ENCODE measurements around the gene CTSE.

The CTSE gene

DNA sequence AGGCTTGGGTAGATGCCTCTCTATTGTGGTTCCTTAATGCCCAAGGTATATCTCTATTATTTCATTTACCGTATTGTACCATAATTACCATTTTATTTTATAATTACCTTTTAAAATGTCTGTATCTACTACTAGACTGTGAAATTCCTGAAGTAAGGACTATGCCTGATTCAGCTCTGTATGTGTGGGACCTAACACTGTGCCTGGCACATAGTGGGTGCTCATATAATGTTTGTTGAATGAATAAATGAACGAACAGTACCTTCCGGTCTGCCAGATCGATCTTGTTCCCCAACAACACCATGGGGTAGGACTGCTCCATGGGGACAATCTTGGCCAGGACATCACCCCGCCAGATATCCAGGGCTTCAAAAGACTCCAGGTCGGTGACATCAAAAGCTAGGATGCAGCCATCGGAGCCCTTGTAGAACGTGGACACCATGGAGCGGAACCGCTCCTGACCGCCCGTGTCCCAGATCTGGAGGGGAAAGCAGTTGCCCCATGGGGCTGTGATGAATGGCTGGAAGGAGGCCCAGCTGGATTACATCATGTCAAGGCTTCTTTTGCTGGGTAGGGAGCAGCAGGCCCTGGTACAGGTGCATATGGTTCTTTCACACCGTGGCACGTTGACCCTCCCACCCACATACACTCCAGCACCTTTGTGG, 31.3 kb downstream of the CTSE start:
- no peak for DNase-seq (ENCODE audit: low read depth, low spot score)

DNA sequence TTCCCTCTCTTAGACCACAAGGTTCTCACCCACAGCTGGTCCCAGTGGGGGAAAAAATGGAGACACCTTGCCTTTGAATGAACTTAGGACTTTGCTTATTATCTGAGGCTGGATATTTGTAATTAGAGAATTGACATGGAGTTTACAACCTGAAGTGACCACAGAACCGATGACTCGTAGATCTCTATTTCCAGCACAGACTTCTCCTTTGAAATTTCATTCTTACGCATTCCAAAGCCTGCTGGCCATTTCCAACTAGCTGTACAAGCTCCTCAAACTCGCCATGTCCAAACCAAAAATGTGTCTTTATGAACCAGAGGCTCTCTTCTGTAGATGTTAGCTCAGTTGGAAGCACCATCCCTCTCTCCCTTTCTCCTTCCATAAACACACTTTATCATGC, 32.5 kb downstream of the CTSE start:
- DNase-seq (ENCODE audit: low read depth, low spot score), result no peak

DNA sequence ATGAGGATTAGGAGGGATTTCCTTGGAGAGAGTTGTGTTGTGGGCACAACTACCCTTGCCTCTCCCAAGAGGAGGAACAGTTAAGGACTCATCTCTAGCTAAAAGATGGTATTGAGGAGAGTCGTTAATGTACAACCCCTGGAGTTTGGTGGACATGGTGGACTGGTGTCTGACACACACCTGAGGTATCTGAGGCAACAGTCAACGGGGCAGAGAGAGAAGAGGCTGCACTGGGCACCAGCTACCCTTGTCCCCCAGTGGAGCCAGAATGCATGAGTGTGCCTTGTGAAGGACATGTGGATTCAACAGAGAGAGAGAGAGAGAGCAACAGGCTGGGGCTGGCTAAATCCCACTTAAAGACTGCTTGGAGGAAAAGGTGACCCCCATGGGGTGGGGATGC, 33.5 kb downstream of the CTSE start:
- DNase-seq (ENCODE audit: low read depth, low spot score), result no peak

DNA sequence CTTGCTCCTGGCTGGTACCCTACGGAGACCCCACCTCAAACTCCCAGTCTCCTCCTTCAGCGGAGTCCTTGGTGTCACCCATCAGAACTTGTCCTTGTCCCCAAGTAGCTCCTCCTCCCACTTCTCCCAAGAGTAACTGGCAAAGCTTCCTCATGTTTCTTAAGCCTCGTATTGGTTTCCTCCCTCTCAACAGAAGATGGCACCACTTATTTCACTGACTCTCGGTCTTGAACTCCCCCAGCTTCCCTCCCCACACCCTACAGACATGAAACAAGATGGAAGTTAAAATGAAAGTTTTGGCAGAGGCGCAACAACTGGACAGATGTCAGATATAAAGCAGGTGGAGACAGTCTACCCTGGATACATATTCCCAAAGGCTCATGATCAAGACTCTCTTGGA, 33.9 kb downstream of the CTSE start:
- no peak for DNase-seq (ENCODE audit: low read depth, low spot score)

DNA sequence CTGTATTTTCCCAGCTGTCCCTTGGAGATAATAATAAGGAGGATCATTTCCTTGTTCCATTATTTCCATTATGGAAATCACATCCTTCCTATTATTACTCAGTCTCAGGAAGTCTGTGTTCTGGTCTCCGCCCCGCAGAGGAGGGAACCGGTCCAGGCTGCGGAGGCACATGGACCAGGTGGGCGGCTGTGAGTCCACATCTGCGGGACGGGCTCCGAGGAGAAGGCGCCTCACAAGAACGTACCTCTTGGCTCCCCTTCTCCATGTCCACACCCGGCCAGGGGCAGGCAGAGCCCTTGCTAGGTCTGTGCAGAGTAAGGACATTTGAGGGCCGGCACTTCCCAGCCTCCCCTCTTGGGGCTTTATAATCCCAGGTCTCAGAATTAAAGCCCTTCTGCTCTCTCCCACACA, 35.1 kb downstream of the CTSE start:
- DNase-seq (ENCODE audit: low read depth, low spot score), result no peak

DNA sequence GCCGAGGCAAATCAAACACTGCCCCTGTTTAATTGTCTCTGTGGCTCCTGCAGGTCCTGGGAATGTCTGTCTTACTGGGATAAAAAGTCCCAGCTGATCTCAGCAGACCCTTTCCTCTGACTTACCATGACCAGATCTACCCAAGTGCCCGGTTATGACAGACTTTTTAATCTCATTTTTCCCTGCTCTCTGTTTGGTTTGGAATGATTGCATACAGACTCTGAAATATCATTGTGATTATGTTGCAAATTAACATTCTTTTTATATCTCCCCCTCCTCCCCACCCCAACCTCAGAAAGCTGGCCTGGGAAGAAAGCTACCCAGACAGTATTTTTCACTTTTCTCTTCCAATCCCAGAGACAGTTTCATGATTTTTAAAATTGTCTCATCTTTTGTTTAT, 36.8 kb downstream of the CTSE start:
- no peak for DNase-seq (ENCODE audit: low read depth, low spot score)

DNA sequence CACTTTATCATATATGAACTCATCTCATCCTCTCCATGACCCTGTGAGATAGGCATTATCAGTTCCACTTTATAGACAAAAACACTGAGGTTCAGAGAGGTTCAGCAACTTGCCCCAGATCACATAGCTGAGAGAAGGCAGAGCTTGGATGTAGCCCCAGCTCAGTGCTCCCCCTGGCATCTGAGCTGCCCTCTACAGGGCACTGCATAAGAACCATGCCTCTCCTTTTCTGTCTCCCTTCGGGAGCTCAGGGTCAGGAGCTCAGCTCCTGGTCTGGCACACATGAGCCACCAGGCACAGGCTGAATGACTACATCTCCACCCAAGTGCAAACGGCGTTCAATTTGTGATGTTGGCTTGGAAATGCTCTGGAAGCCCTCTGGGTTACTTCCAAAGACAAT, 37.4 kb downstream of the CTSE start:
- DNase-seq (ENCODE audit: low read depth, low spot score), result no peak

DNA sequence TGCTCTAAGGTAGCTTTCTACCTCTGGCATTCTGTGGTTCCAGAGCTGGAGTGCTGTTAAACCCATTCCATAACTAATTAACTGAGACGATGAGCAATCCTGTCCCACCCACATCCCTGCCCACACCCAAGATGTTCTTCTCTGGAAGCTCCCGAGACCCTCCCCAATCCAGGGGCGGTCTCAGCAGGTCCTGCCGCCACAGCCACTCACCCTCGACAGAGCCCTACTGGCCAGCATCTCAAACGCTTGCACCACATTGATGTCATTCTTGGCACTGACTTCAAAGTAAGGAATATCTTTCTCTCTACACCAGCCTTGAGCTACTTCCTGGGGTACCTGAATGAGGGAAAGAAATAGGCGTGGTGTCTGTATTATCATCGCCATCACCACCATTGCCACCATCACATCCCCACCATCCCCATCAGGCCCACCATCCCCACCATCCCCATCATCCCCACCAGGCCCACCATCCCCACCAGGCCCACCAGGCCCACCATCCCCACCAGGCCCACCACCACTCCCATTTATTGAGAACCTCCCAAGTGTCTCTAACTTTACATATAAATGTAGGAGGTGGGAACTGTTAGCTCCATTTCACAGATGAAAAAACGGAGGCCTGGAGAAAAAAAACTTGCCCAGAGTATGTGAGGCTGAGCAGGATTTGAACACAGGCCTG, 38.2 kb downstream of the CTSE start:
- no peak for DNase-seq (ENCODE audit: low read depth, low spot score)

DNA sequence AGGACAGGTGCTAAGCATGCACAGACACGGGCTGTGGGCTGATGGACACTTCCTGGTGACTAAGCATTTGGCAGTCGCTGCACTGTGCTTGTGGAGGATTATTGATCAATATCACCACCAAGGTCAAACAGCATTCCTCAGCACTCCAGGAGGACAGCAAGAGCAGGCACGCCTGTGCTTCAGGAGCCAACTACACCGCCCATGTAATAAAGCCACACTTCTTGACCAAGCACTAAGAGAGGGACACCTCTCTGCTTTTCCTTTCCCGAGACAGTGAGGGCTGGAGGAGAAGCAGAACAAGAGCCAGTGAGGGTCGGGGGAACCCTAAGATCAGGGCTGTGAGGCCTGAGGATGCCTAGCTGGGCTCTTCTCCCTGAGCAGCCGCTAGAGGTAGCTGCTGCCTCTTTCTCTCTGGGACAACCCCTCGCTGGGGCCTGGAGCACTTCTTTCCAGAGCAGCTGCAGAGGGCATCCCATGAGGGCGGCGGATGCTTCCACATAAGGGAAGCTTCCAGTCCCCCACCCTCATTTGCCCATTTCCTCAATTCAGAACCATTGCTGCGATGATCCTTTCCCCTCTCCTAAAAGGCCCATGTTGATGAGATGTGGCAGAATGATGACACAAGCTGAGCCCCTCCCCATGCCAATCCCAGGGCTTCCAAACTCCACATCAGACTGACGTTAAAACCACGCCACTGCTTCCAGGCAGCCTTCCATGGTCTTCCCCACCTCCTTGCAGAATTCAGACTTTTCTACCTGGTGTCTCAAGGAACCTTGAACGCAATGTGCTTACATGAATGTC, 39.6 kb downstream of the CTSE start:
- no peak for DNase-seq (ENCODE audit: low read depth, low spot score)

DNA sequence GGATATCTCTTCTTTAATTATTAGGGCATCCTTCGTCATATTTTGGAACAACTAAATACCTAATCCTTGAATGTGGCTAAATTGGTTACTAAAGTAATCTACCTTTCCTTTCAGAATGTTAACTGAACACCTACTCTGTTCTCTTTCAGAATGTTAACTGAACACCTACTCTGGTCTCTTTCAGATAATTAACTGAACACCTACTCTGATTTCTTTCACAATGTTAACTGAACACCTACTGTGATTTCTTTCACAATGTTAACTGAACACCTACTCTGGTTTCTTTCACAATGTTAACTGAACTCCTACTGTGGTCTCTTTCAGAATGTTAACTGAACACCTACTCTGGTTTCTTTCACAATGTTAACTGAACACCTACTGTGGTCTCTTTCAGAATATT, 42.4 kb downstream of the CTSE start:
- no peak for DNase-seq (ENCODE audit: low read depth, low spot score)

DNA sequence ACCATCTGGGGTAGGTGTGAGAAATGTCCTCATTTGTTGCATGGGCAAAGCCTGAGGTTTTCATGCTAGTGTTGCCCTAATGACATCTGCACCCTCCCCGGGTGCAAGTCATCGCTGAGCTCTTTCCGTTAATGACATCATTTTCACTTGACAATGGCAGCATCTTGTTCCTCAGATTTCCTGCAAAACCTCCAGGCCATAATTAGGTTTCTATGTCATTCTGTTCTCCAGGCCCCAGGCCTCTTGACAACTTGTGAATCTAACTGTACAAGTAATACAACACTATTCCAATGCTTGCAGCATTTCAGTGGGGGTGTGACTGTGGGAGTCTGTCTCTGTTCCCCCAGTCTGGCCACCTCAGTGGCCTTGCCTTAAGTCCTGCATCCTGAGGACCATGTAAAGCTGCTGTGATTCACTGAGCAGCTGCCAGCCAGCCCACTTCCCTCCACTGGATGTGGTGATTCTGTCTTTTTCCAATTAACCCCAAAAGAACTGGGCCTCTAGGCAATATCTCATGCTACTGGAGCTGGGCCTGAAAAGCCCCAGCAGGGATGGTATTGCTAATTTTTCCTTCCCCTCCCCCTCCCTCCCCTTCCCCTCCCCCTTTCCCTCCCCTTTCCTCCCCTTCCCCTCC, 43.3 kb downstream of the CTSE start:
- no peak for DNase-seq (ENCODE audit: low read depth, low spot score)

DNA sequence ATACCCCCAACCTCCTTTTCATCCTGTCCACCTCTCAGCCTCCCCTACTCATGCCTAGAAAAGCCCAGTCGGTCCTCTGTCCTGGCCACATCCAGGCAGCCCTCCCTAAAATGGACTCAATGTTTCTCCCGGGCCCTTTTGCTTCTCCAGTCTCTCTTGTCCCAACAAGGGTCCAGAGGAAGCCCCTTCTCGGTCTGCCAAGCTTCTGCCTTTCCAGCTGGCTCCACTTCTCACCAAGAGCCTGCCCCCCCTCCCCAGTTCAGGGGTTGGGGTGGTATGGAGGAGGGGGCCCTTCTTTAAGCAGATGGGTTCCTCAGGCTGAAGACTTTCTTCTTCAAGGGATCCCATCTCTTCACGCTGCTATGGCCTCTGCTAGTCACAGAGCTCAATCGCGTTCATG, 44.4 kb downstream of the CTSE start:
- no peak for DNase-seq (ENCODE audit: low read depth, low spot score)

DNA sequence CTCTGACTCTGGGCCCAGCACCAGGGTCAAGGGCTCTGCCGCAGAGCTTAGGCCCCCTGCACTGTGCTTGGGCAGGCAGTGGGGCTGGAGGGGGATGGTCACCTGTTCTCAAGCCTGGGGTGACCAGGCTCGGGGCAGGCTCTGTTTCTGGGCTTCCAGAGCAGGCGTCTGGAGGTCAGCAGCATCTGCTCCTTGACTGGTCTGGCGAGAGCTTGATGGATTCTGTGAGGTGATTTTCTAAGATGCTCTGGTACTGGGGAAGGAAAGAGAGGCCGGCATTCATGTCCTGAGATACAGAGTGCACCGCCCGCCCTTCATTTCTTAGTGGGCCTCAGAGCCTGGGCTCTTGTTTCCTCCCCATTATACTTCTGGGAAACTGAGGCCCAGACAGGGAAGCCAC, 45.0 kb downstream of the CTSE start:
- no peak for DNase-seq (ENCODE audit: low read depth, low spot score)

DNA sequence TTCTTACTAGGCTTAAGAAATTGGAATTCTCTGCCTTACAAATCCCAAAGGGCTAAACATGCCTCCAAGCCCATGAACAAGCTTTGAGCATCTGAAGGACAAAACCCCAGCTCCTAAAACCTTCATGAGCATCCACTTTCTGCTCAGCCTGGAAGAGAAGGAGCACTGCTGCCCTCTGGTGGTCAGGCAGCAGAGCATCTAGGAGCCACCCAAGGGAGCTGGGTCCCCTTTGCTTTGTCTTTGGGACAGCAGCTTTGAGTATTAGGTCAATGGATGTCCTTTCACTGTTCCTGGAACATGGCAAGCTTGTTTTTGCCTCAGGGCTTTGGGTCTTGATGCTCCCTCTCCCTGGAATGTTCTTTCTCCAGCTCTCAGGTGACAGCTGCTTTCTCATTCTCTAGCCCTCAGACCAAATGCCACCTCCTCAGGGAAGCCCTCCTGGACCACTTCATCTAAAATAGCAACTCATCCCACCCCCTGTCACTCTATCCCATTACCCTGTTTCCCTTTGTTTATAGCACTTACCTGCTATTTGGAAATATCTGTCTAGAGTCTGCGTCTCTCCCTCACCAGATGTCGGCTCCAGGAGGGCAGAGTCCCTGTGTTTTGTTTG, 46.2 kb downstream of the CTSE start:
- DNase-seq (ENCODE audit: low read depth, low spot score), result no peak

DNA sequence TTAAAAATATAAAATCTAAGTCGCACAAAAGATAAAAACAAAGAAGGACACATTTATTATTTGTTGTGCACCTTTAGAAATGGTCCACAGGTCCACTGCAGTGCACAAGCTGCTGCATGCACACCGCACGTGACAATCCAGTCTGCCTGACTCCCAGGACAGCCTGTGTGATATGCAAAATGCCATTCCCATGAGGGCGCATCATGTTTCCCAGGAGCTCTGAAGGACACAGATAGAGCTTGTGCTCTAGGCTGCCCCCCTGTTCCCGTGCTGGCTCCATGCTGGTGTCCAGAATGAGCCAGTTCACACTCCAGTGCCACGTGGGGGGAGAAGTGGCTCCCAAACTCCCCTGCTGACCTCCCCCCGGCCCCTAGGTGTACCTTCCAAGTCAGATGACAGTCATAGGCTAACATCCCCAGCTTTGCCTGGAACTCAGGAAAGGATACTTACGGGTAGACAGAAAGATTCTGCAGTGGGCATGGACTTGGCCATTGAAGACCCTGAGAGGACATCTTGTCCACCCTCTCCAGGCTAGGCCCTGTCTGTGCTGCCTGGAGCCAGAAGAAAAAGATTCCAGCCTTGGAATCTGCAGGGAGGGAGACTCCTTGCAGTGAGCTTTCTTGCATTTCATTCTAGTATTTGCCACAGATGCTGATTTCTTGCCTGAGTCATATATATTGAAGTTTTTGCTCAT, 46.8 kb downstream of the CTSE start:
- DNase-seq (ENCODE audit: low read depth, low spot score), result no peak

DNA sequence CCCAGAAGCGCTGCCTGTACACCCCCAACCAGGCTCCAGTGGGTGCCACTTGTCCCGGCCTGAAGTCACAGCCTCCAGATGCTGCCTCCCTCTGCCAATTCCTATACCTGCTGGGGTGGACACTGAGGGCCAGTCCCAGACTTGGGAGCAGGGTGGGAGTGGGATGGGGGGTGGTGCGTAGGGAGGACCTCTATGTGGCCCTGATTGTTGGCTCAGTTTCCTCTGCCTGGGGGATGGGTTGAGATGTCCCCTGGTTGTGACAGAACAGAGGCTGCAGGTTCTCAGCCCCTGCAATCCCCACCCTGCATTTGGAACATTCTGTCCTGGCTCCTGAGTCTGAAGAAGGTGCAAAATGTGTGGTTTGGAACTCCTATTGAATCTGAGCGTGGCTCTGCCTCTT, 47.7 kb downstream of the CTSE start:
- no peak for DNase-seq (ENCODE audit: low read depth, low spot score)

DNA sequence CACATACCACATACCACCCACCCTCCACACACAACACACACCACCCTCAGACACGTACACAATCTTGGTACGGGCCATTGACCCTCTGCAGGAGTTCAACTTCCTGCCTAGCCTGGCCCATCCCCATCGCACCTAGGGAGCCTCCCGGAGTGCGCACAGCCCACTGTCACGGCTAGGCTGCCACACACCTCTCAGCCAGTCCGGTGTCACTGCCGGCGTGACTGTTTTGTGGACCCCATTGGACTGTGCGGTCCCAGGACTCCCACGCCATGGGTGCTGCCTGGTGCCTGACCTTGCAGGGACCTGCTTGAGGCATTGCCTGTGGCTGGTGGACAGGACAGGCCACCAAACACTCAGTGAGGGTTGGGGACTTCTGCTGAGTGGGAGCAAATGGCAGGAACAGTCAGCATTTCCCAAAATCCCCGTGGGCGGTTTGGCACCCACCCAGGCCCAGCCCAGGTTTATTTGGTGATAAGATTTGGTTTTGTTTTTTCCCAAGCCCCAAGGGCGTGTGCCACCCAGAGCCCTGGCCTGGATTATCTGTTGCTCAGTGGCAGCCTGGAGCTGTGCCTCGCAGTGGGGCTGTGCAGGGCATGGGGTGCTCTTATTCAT, 48.2 kb downstream of the CTSE start:
- DNase-seq (ENCODE audit: low read depth, low spot score), result no peak

DNA sequence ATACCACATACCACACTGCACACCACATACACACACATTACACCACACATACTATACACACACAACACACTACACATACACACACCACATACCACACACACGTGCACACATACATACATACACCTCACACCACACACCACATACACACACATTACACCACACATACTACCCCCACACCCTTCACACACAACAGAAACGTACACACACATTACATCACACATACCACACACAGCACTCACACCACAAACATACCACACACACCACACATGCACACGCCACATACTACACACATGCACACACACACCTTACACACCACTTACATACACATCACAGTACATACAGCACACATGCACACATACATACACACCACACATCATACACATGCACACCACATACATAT, 49.0 kb downstream of the CTSE start:
- DNase-seq (ENCODE audit: low read depth, low spot score), result no peak

DNA sequence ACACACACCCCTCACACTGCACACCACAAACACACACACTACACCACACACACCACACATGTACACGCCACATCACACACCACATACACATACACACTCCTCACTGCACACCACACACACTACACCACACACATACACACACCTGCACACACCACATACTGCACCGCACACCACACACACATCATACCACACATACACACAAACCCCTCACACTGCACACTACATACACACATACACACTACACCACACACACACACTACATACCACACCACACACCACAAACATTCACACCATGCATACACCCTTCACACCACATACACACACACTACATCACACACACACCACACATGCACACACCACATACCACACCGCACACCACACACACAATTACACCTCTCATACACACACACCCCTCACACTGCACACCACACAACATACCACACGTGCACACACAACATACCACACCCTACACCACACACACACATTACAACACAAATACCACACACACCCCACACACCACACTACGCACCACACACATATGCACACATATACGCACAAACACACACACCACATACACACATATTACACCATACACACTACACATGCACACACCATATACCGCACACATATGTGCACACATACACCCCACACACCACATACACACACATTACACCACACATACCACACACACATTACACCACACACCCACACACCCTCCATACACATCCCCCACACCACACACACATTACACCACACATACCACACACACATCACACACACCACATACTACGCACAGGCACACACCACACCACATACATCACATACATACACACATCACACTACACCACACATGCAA, 50.1 kb downstream of the CTSE start:
- no peak for DNase-seq (ENCODE audit: low read depth, low spot score)

Data from brain pericyte (primary cell).